SK-N-SH (cell line): ENCODE results near the gene AURKB. TPM values are rescaled to one million over a fixed set of nuclear protein-coding genes. Genes with fewer than 3 reads are reported as not detected.

ENCODE experiments used
- polyA plus RNA-seq, 3 experiments: library from polyadenylated mRNA; depleted of rRNA; stranded (reverse); fragments of >200 nt; gene quantifications; 2 replicates each; pipeline ENCODE4 v1.2.3, GENCODE V29; 2012

The AURKB gene
- polyA plus RNA-seq, 1 of the 3 experiments (the other 2 are of a cell fraction): 43.9 TPM

Other genes with a start within 250 kb of the AURKB start
- gene GUCY2D, start 208.0 kb downstream of the AURKB start, polyA plus RNA-seq (2012; rRNA removed): not detected in 2 replicates
- not detected in 2 replicates for gene ALOX15B, start 171.5 kb downstream of the AURKB start, polyA plus RNA-seq (2012; rRNA removed)
- 0.20 TPM in 1 of 2 replicates, not detected in the other for gene ALOX12B, start 122.9 kb downstream of the AURKB start, polyA plus RNA-seq (2012; rRNA removed)
- gene ALOXE3, start 92.1 kb downstream of the AURKB start, polyA plus RNA-seq (2012; rRNA removed): 0.13 and 0.46 TPM in 2 replicates
- 0.71 and 1.2 TPM in 2 replicates for gene HES7, start 86.5 kb downstream of the AURKB start, polyA plus RNA-seq (2012; rRNA removed)
- 32.7 and 56.8 TPM in 2 replicates for gene PER1, start 58.2 kb downstream of the AURKB start, polyA plus RNA-seq (2012; rRNA removed)
- gene VAMP2, start 47.6 kb downstream of the AURKB start, polyA plus RNA-seq (2012; rRNA removed): 42.0 and 43.4 TPM in 2 replicates
- gene TMEM107, start 34.2 kb downstream of the AURKB start, polyA plus RNA-seq (2012; rRNA removed): 18.6 and 19.2 TPM in 2 replicates
- gene BORCS6, start 20.4 kb downstream of the AURKB start, polyA plus RNA-seq (2012; rRNA removed): 3.7 and 4.3 TPM in 2 replicates
- gene CTC1, start 37.5 kb upstream of the AURKB start, polyA plus RNA-seq (2012; rRNA removed): 11.0 and 12.6 TPM in 2 replicates
- 22.4 and 24.0 TPM in 2 replicates for gene PFAS, start 38.7 kb upstream of the AURKB start, polyA plus RNA-seq (2012; rRNA removed)
- 47.3 and 55.9 TPM in 2 replicates for gene RANGRF, start 78.1 kb upstream of the AURKB start, polyA plus RNA-seq (2012; rRNA removed)
- 4.1 and 5.6 TPM in 2 replicates for gene SLC25A35, start 84.8 kb upstream of the AURKB start, polyA plus RNA-seq (2012; rRNA removed)
- gene ARHGEF15, start 99.7 kb upstream of the AURKB start, polyA plus RNA-seq (2012; rRNA removed): not detected in 2 replicates
- gene ODF4, start 129.3 kb upstream of the AURKB start, polyA plus RNA-seq (2012; rRNA removed): not detected in 2 replicates
- 4,770 and 5,684 TPM in 2 replicates for gene RPL26, start 172.6 kb upstream of the AURKB start, polyA plus RNA-seq (2012; rRNA removed)
- not detected in 2 replicates for gene RNF222, start 187.3 kb upstream of the AURKB start, polyA plus RNA-seq (2012; rRNA removed)
- 49.5 and 58.6 TPM in 2 replicates for gene NDEL1, start 225.3 kb upstream of the AURKB start, polyA plus RNA-seq (2012; rRNA removed)